Panc1 (cell line): ENCODE measurements around the gene RACK1. TPM values are rescaled to one million over a fixed set of nuclear protein-coding genes. Genes with fewer than 3 reads are reported as not detected.
A peak's percentile ranks its signal among the peaks of the same experiment; 100 is the strongest.

Experiments used
- ATAC-seq: fragments of 200-7000 bp; cut with Tn5 transposase; 2 replicates; pipeline ENCODE4 v1.9.1; 2020; ENCODE audit warnings: mild to moderate bottlenecking, moderate library complexity
- BruUV-seq: library from RNA; stranded (reverse); fragments of 400-500 nt; replicated peaks from 2 replicates; lab custom pipeline; 2021; lab: Mats Ljungman, UMichigan
- CTCF ChIA-PET: fragments of 300-600 bp; sonication (Branson Sonifier 250); formaldehyde crosslinking; loops from one replicate; lab custom pipeline; 2022; ENCODE audit warnings: antibody characterized with exemption; lab: Charles Lee
- POLR2A ChIA-PET: fragments of 300-600 bp; sonication (Branson Sonifier 250); formaldehyde crosslinking; loops from one replicate; lab custom pipeline; 2022; ENCODE audit warnings: antibody characterized with exemption; lab: Charles Lee
- DNase-seq: peaks from one replicate; pipeline ENCODE4 v3.0.0-alpha.2; 2010; ENCODE audit warnings: low read depth, low spot score
- H3K27ac ChIP-seq: 2 replicates; pipeline ENCODE4 v1.5.1; 2011; ENCODE audit warnings: mild to moderate bottlenecking, low read length, inconsistent platforms
- H3K27me3 ChIP-seq: fragments of 200-500 bp; sonication (Bioruptor generic); 2 replicates; pipeline ENCODE4 v1.6.0; 2014; ENCODE audit warnings: low read length, inconsistent platforms; ENCODE audit not compliant: control insufficient read depth, insufficient read depth
- H3K36me3 ChIP-seq: fragments of 200-500 bp; sonication (Bioruptor generic); 2 replicates; pipeline ENCODE4 v1.5.1; 2014; ENCODE audit warnings: inconsistent platforms, mild to moderate bottlenecking, low read length, moderate library complexity; ENCODE audit not compliant: control insufficient read depth, insufficient read depth
- H3K4me1 ChIP-seq: 2 replicates; pipeline ENCODE4 v1.5.1; 2011; ENCODE audit warnings: inconsistent platforms, mild to moderate bottlenecking, low read length, moderate library complexity; ENCODE audit not compliant: control insufficient read depth, insufficient read depth
- H3K4me3 ChIP-seq, 2 experiments: 2 replicates each; pipeline ENCODE4 v1.5.1; 2011 to 2012; ENCODE audit warnings: low read depth in 2 of 2, low read length in 2 of 2, mild to moderate bottlenecking in 2 of 2, inconsistent platforms in 1 of 2, moderate library complexity in 1 of 2
- H3K9me3 ChIP-seq: fragments of 200-500 bp; sonication (Bioruptor generic); 2 replicates; pipeline ENCODE4 v1.5.1; 2014; ENCODE audit warnings: low read depth, mild to moderate bottlenecking, inconsistent platforms, low read length, moderate library complexity; ENCODE audit not compliant: control insufficient read depth, insufficient read depth
- CTCF ChIP-seq: fragments of 450-650 bp; IDR thresholded peaks from 2 replicates; pipeline ENCODE4 v1.5.1; 2017; ENCODE audit warnings: mild to moderate bottlenecking
- POLR2AphosphoS5 ChIP-seq: IDR thresholded peaks from 2 replicates; pipeline ENCODE4 v1.6.1; 2012; ENCODE audit warnings: mild to moderate bottlenecking, low read depth, low read length, moderate library complexity
- SIN3A ChIP-seq: IDR thresholded peaks from 2 replicates; pipeline ENCODE4 v1.6.1; 2012; ENCODE audit warnings: low read depth, mild to moderate bottlenecking, low read length, moderate library complexity, borderline replicate concordance; ENCODE audit not compliant: insufficient read depth
- in situ Hi-C: cut with HindIII; loops from 2 replicates; pipeline ENCODE4 v1.10.0; 2016; ENCODE audit warnings: low sequenced_read_pairs, low pct_unique_long_range_greater_than_20kb
- intact Hi-C: fragments of 100-400 bp; cut with micrococcal nuclease; formaldehyde crosslinking; loops from one replicate; pipeline ENCODE4 v1.10.0; 2022; ENCODE audit not compliant: unreplicated experiment
- total RNA-seq: library from RNA; stranded (reverse); gene quantifications from one replicate; pipeline ENCODE4 v1.2.1, GENCODE V29; 2021; ENCODE audit not compliant: unreplicated experiment
- TF ChIP-seq, protein P1 (sequence below), 2 experiments: IDR thresholded peaks; 2 replicates each; pipeline ENCODE4 v1.6.1; 2011 to 2012; ENCODE audit warnings: low read depth in 2 of 2, control low read depth in 1 of 2, low read length in 1 of 2, mild to moderate bottlenecking in 1 of 2, moderate library complexity in 1 of 2; ENCODE audit not compliant: insufficient read depth in 1 of 2

The RACK1 gene
- total RNA-seq, 1 experiment from 2014 or later = 1,623 TPM

- CTCF ChIA-PET = no interaction called here
- TSS peak; percentile 71 for BruUV-seq
- ATAC-seq (peak; percentile 46), DNase-seq (no peak)
- Histone ChIP-seq H3K27me3 (no peaks in the 10 kb centered on the region), H3K9me3 (no peaks in the 10 kb centered on the region), H3K4me1 (peaks cover 9% of the 10 kb centered on the region), H3K27ac (peak overlapping the region; percentile 37; the same call in 1 of the 2 replicates), H3K36me3 (peaks cover 26% of the 10 kb centered on the region), H3K4me3 (no peak overlapping the region)
- POLR2A ChIA-PET = no interaction called here
- in situ Hi-C loops = no loop called here
- intact Hi-C loops = no loop called here
- TF ChIP-seq SIN3A (0 out of 2 replicates have a peak, but pooled peaks have one; percentile 47), CTCF (no peak)
- TF ChIP-seq, protein P1, sequence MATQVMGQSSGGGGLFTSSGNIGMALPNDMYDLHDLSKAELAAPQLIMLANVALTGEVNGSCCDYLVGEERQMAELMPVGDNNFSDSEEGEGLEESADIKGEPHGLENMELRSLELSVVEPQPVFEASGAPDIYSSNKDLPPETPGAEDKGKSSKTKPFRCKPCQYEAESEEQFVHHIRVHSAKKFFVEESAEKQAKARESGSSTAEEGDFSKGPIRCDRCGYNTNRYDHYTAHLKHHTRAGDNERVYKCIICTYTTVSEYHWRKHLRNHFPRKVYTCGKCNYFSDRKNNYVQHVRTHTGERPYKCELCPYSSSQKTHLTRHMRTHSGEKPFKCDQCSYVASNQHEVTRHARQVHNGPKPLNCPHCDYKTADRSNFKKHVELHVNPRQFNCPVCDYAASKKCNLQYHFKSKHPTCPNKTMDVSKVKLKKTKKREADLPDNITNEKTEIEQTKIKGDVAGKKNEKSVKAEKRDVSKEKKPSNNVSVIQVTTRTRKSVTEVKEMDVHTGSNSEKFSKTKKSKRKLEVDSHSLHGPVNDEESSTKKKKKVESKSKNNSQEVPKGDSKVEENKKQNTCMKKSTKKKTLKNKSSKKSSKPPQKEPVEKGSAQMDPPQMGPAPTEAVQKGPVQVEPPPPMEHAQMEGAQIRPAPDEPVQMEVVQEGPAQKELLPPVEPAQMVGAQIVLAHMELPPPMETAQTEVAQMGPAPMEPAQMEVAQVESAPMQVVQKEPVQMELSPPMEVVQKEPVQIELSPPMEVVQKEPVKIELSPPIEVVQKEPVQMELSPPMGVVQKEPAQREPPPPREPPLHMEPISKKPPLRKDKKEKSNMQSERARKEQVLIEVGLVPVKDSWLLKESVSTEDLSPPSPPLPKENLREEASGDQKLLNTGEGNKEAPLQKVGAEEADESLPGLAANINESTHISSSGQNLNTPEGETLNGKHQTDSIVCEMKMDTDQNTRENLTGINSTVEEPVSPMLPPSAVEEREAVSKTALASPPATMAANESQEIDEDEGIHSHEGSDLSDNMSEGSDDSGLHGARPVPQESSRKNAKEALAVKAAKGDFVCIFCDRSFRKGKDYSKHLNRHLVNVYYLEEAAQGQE (IDR thresholded peaks at IDR 0.05; ENCODE audit: insufficient read depth in 1 of 2, low read depth in 2 of 2, low read length in 1 of 2) = no peak
Measured at GRCh38 chr5:181235323-181235688, 8.4 kb downstream of the RACK1 start.

- Histone ChIP-seq H3K36me3 (peaks cover 26% of the 10 kb centered on the region), H3K27ac (no peak overlapping the region), H3K4me3 (no peak overlapping the region), H3K27me3 (no peaks in the 10 kb centered on the region), H3K4me1 (peaks cover 9% of the 10 kb centered on the region), H3K9me3 (no peaks in the 10 kb centered on the region)
- TF ChIP-seq POLR2AphosphoS5 (peak; percentile 81), SIN3A (no peak)
- intact Hi-C loops = no loop called here
- CTCF ChIA-PET = no interaction called here
- POLR2A ChIA-PET = interaction anchor here (0.5 to 0.6 kb wide), 2 partner anchors 11 to 27 kb away, joined by 4 to 10 read pairs; partner anchors contain the start of gene TRIM41
- peak; percentile 46 for ATAC-seq
- in situ Hi-C loops = no loop called here
- no peak for DNase-seq
- BruUV-seq = no TSS peak
Measured at GRCh38 chr5:181234455-181235306, 9.0 kb downstream of the RACK1 start.
